ENCODE data around the gene CLCF1. TPM values are rescaled to one million over a fixed set of nuclear protein-coding genes. Genes with fewer than 3 reads are reported as not detected.

The CLCF1 gene
- total and polyA plus RNA-seq, 10 of the 15 experiments (the other 5 are each of a cell fraction or from before 2014, with no cell fraction given), result 0.16 to 2.1 (median 0.63) TPM; not detected in 1

- TF ChIP-seq CEBPZ (IDR thresholded peaks at IDR 0.05; ENCODE audit: low read depth, low read length) (no peak), POU2F2 (IDR thresholded peaks at IDR 0.05; ENCODE audit: borderline replicate concordance, low read depth, low read length) (no peak), E4F1 (IDR thresholded peaks at IDR 0.05; ENCODE audit: borderline replicate concordance, partially characterized antibody) (no peak), HCFC1 (IDR thresholded peaks at IDR 0.05; ENCODE audit: low read length) (no peak), REST (IDR thresholded peaks at IDR 0.05; ENCODE audit: low read depth, low read length) (no peak), RFX5 (IDR thresholded peaks at IDR 0.05; ENCODE audit: low read depth, low read length) (no peak), YY1 (IDR thresholded peaks at IDR 0.05; ENCODE audit: low read depth, low read length) (no peak), MYC (IDR thresholded peaks at IDR 0.05; ENCODE audit: insufficient read depth, insufficient read length, insufficient replicate concordance, low read length, severe bottlenecking) (no peak), FOS (IDR thresholded peaks at IDR 0.05; ENCODE audit: borderline replicate concordance, extremely low read depth, insufficient read length) (no peak), MEF2A (IDR thresholded peaks at IDR 0.05; ENCODE audit: insufficient read depth, low read depth, low read length) (no peak), IKZF1 (conservative IDR thresholded peaks at IDR 0.05) (peak; percentile 10; the same call in 1 of the 2 replicates), LARP7 (IDR thresholded peaks at IDR 0.05) (no peak), RELB (IDR thresholded peaks at IDR 0.05; ENCODE audit: low read depth) (no peak), PML (IDR thresholded peaks at IDR 0.05; ENCODE audit: low read length) (no peak), HDAC6 (IDR thresholded peaks at IDR 0.05; ENCODE audit: unreplicated experiment) (no peak), ZNF217 (IDR thresholded peaks at IDR 0.05) (no peak), EED (IDR thresholded peaks at IDR 0.05; ENCODE audit: low read depth) (no peak)
Measured at GRCh38 chr11:67371189-67371910, 2.0 kb downstream of the CLCF1 start (continued).
